Sigmoid colon (tissue), 7 donors: Measurements from ENCODE around the gene UBASH3A. TPM values are rescaled to one million over a fixed set of nuclear protein-coding genes. Genes with fewer than 3 reads are reported as not detected.

Experiments used
- DNase-seq: peaks from one replicate; pipeline ENCODE4 v3.0.0-alpha.2; 2019
- H3K27ac ChIP-seq, 4 donors: fragments of 200-600 bp; sonication (generic); one replicate each; pipeline ENCODE4 v1.5.1; 2016 to 2019; ENCODE audit warnings: mild to moderate bottlenecking in 1 of 4
- H3K27me3 ChIP-seq, 3 donors: fragments of 200-600 bp; sonication (generic); one replicate each; pipeline ENCODE4 v1.5.1; 2019; ENCODE audit warnings: mild to moderate bottlenecking in 1 of 3
- H3K36me3 ChIP-seq, 4 donors: fragments of 200-600 bp; sonication (generic); one replicate each; pipeline ENCODE4 v1.5.1; 2016 to 2019
- H3K4me1 ChIP-seq, 4 donors: fragments of 200-600 bp; sonication (generic); one replicate each; pipeline ENCODE4 v1.5.1; 2017 to 2019
- H3K4me3 ChIP-seq, 4 donors: fragments of 200-600 bp; sonication (generic); one replicate each; pipeline ENCODE4 v1.5.1; 2017 to 2019; ENCODE audit warnings: mild to moderate bottlenecking in 2 of 4, moderate library complexity in 1 of 4
- H3K9me3 ChIP-seq, 4 donors: fragments of 200-600 bp in 3 of 4; sonication (generic) in 3 of 4; one replicate each; pipeline versions ENCODE4 v1.5.1 to v1.6.1; 2013 to 2019
- EP300 ChIP-seq, 4 donors: sonication (generic); formaldehyde crosslinking; IDR thresholded peaks; one replicate each; pipeline ENCODE4 v1.6.1; 2017; ENCODE audit warnings: antibody characterized with exemption in 4 of 4
- POLR2A ChIP-seq, 2 donors: fragments of 450-650 bp; IDR thresholded peaks; one replicate each; pipeline ENCODE4 v1.6.1; 2016; ENCODE audit warnings: antibody characterized with exemption in 2 of 2, mild to moderate bottlenecking in 2 of 2, moderate library complexity in 2 of 2
- POLR2AphosphoS5 ChIP-seq, 4 donors: sonication (generic); formaldehyde crosslinking; IDR thresholded peaks; one replicate each; pipeline ENCODE4 v1.6.1; 2017; ENCODE audit warnings: antibody characterized with exemption in 4 of 4
- whole genome bisulfite sequencing, 2 donors: extraction: QIAGEN DNeasy Blood & Tissue Kit; methylation state at CpG; one replicate each; pipeline ENCODE4 v1.1.7; 2013; 5-methylcytosine and 5-hydroxymethylcytosine counted together
- intact Hi-C: fragments of 100-400 bp; cut with DNase I; formaldehyde crosslinking; loops from one replicate; pipeline ENCODE4 v1.15.1; 2023
- polyA plus RNA-seq, 3 donors: library from polyadenylated mRNA; stranded (reverse); fragments of 200-250 nt; gene quantifications; one replicate each; pipeline ENCODE4 v1.2.3, GENCODE V29; 2013
- total RNA-seq, 4 donors: library from RNA; depleted of rRNA; stranded (reverse); fragments of >200 nt; gene quantifications; one replicate each; pipeline ENCODE4 v1.1.0, GENCODE V29; 2016
- TF ChIP-seq, protein P1 (sequence below), 4 experiments: fragments of 450-650 bp in 3 of 4; fragments of 200-600 bp in 1 of 4; IDR thresholded peaks; one replicate each; pipeline ENCODE4 v1.5.1; 2016 to 2019; ENCODE audit warnings: antibody characterized with exemption in 4 of 4, mild to moderate bottlenecking in 3 of 4, moderate library complexity in 2 of 4
- donor health status: healthy with polysubstance abuse.
- donor health status: Bipolar disorder and iron deficiency.
- donor health status: healthy.

The UBASH3A gene
- total and polyA plus RNA-seq, 7 donors: 3.9 TPM; not detected in 6

DNA sequence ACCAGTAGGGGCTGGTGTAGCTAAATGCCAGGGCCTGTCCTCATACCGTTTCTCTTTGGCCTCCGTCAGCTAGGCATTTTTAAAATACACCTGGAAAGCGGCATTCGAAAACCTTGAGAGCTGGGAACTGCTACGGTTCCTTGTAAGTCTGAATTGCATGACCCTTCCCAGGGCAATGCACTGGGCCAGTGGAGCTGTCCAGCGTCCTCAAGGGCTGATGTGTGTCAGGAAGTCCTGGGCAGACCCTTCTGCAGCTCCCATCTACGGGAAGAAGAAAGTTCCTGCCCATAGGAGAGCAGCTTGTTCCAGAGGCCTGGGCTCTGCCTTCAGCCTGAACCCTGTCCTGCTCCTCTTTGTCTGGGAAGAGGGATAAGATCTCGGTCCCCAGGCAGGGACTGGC lies 34.1 kb downstream of the UBASH3A start:
- H3K4me1 ChIP-seq: no peaks in the 10 kb centered on the region
- no peak for TF ChIP-seq POLR2AphosphoS5 (IDR thresholded peaks at IDR 0.05)
- no peak for TF ChIP-seq EP300 (IDR thresholded peaks at IDR 0.05)
- no peak overlapping the region for H3K27ac ChIP-seq
- intact Hi-C loops: no loop called here
- WGBS, 2 donors: 61 to 64% methylated on average over 8 of the region's 8 CpGs
- no peak overlapping the region for H3K4me3 ChIP-seq
- peaks cover 0 to 23% (median 12%) of the 10 kb centered on the region in 3 donors for H3K27me3 ChIP-seq
- H3K9me3 ChIP-seq: peaks cover 0 to 4% (median under 1%) of the 10 kb centered on the region in 4 donors
- H3K36me3 ChIP-seq: no peaks in the 10 kb centered on the region
- no peak for DNase-seq

DNA sequence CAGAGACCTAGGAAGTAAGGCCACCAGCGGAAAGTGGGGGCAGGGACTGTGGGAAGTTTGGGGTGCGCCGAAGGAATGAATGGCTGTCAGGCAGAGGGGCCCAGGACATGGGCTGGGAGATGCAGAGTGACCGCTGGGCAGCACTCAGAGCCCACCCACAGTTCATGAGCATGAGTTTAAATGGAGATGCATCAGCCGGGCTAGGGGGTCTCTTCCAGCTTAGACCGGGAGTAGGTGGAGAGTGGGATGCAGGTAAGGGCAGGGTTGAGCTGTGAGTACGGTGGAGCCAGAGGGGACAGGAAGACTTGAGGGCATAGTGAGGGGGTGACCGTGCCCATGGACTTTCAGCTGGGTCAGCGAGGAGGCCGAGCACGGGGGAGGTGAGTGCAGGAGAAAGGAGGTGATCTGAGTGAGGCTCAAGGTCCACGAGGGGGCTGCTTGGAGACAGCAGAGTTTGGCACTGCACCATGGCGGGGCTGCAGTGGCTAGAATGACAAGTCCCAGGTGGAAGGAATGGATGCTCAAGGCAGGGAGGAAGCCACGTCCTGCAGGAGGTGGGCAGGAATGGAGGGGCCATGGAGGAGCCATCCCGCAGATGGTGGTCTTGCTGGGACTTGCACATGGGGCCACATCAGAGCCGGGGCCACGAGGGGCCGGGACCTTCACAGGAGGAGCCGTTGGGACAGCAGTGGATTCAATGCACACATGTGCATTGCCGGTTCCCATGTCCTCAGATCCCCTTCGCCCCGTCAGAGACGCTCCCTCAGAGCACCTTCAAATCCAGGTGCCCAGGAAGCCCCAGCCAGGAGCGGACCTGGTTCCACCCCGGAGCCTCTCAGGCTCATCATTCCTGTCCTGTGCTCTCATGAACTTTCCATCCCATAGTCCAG lies 34.9 kb downstream of the UBASH3A start:
- H3K27me3 ChIP-seq: peaks cover 0 to 23% (median 12%) of the 10 kb centered on the region in 3 donors
- no peak for DNase-seq
- 89 to 94% methylated on average over 25 of the region's 25 CpGs for WGBS, 2 donors
- no peaks in the 10 kb centered on the region for H3K4me1 ChIP-seq
- H3K36me3 ChIP-seq: no peaks in the 10 kb centered on the region
- intact Hi-C loops: no loop called here
- no peak overlapping the region for H3K27ac ChIP-seq
- no peaks in the 10 kb centered on the region for H3K9me3 ChIP-seq
- H3K4me3 ChIP-seq: no peak overlapping the region
- TF ChIP-seq POLR2A (IDR thresholded peaks at IDR 0.05) (no peak), POLR2AphosphoS5 (IDR thresholded peaks at IDR 0.05) (no peak), EP300 (IDR thresholded peaks at IDR 0.05) (no peak)
- TF ChIP-seq, protein P1, sequence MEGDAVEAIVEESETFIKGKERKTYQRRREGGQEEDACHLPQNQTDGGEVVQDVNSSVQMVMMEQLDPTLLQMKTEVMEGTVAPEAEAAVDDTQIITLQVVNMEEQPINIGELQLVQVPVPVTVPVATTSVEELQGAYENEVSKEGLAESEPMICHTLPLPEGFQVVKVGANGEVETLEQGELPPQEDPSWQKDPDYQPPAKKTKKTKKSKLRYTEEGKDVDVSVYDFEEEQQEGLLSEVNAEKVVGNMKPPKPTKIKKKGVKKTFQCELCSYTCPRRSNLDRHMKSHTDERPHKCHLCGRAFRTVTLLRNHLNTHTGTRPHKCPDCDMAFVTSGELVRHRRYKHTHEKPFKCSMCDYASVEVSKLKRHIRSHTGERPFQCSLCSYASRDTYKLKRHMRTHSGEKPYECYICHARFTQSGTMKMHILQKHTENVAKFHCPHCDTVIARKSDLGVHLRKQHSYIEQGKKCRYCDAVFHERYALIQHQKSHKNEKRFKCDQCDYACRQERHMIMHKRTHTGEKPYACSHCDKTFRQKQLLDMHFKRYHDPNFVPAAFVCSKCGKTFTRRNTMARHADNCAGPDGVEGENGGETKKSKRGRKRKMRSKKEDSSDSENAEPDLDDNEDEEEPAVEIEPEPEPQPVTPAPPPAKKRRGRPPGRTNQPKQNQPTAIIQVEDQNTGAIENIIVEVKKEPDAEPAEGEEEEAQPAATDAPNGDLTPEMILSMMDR (IDR thresholded peaks at IDR 0.05): no peak

DNA sequence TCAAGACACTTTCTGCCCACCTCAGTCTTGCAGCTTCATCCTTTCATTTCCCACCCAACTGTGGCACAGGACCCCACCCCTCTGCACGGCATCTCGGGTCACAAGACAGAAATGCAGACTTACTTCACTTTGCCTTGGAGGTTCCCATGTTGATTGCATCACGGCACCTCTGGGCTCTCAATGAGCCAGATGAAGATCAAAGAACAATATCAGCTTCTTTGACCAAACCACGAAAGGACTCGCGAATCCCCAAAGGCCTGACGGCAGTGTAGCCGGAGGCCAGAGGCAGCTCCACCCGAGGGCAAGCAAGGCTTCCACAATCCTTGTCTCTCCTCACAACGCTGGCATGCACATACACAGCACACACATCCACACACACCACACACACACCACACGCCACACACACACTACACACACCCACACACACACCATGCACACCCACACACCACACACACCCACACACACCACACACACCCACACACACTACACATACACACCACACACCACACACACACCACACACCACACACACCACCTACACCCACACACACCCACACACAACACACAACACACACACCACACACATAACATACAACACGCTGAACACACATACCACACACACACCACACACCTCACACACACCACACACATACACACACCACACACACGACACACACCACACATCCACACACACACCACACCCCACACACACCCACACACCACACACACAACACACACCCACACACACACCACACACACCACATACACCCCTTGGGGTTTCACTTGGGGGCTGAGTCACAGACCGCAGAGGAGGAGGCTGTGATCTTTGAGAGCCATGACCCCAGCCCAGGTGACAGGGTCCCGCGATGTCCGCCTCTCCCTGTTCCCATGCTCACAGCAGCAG lies 35.8 kb downstream of the UBASH3A start:
- intact Hi-C loops: no loop called here
- Histone ChIP-seq H3K4me1 (no peaks in the 10 kb centered on the region), H3K36me3 (no peaks in the 10 kb centered on the region), H3K9me3 (no peaks in the 10 kb centered on the region), H3K27me3 (peaks cover 0 to 23% (median 12%) of the 10 kb centered on the region in 3 donors), H3K27ac (no peak overlapping the region), H3K4me3 (no peak overlapping the region)
- WGBS, 2 donors: 73 to 77% methylated on average over 17 of the region's 17 CpGs
- TF ChIP-seq POLR2A (IDR thresholded peaks at IDR 0.05) (no peak), EP300 (IDR thresholded peaks at IDR 0.05) (no peak), POLR2AphosphoS5 (IDR thresholded peaks at IDR 0.05) (no peak)
- TF ChIP-seq, protein P1 (IDR thresholded peaks at IDR 0.05): no peak
- DNase-seq: no peak

DNA sequence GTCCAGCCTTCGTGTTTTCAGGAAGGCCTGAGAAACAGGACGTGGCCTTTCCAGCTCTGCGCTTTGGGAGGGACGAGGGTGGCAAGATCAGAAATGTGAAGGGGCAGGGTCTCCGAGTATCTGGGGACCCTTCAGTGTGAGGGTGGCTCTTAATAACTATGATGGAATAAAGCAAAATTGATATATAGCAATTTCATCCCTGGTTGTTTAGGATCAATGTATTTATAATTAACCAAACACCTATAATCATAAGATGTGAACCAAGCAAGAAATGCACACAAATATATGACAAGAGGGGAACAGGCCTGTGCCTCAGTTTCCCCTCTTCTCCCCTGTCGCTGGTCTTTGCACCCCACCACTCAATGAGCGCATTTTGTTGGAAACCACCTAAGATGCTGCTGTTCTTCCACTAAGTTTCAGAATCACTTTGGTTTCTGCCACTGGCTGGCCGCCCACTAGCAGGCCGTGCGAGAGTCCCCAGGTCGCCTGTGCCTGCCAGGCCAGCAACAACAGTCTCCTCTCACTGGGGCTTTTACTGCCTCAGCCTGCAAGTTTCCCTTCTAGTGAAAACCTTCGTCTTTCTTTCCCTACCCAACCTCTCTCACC lies 36.6 kb downstream of the UBASH3A start:
- H3K9me3 ChIP-seq: no peaks in the 10 kb centered on the region
- no peak overlapping the region for H3K27ac ChIP-seq
- no peak overlapping the region for H3K4me3 ChIP-seq
- no peaks in the 10 kb centered on the region for H3K36me3 ChIP-seq
- intact Hi-C loops: no loop called here
- TF ChIP-seq EP300 (IDR thresholded peaks at IDR 0.05) (no peak), POLR2A (IDR thresholded peaks at IDR 0.05) (no peak), POLR2AphosphoS5 (IDR thresholded peaks at IDR 0.05) (no peak)
- TF ChIP-seq, protein P1 (IDR thresholded peaks at IDR 0.05): no peak
- H3K4me1 ChIP-seq: no peaks in the 10 kb centered on the region
- H3K27me3 ChIP-seq: peaks cover 0 to 23% (median 12%) of the 10 kb centered on the region in 3 donors
- no peak for DNase-seq
- 82 to 84% methylated on average over 12 of the region's 12 CpGs for WGBS, 2 donors
